OCI-LY1 (cell line): ENCODE measurements around the gene OBSL1.

ENCODE experiments used
- H2AFZ ChIP-seq: fragments of 200-600 bp; sonication (generic), shearing (Covaris generic); 2 replicates; pipeline ENCODE4 v1.6.0; 2014; ENCODE audit warnings: antibody characterized with exemption, mild to moderate bottlenecking, low read length
- H3F3A ChIP-seq: fragments of 200-600 bp; sonication (generic), shearing (Covaris generic); 2 replicates; pipeline ENCODE4 v1.6.0; 2014; ENCODE audit warnings: mild to moderate bottlenecking, antibody characterized with exemption, low read length, moderate library complexity; ENCODE audit not compliant: insufficient read depth
- H3K27ac ChIP-seq: fragments of 200-600 bp; sonication (generic); 2 replicates; pipeline ENCODE4 v1.5.1; 2014; ENCODE audit warnings: low read length, mixed run types, mild to moderate bottlenecking, low read depth; ENCODE audit not compliant: poor library complexity, severe bottlenecking
- H3K27me3 ChIP-seq: fragments of 200-600 bp; sonication (generic); 2 replicates; pipeline ENCODE4 v1.6.0; 2014; ENCODE audit warnings: antibody characterized with exemption, mild to moderate bottlenecking, low read length, moderate library complexity; ENCODE audit not compliant: insufficient read depth
- H3K36me3 ChIP-seq: fragments of 200-600 bp; sonication (generic); 2 replicates; pipeline ENCODE4 v1.6.1; 2014; ENCODE audit warnings: mild to moderate bottlenecking, antibody characterized with exemption, low read length, moderate library complexity, mixed read lengths; ENCODE audit not compliant: insufficient read depth
- H3K4me1 ChIP-seq: fragments of 200-600 bp; sonication (generic); 2 replicates; pipeline ENCODE4 v1.5.1; 2014; ENCODE audit warnings: mild to moderate bottlenecking, low read length, moderate library complexity; ENCODE audit not compliant: insufficient read depth, severe bottlenecking
- H3K4me2 ChIP-seq: fragments of 200-600 bp; sonication (generic), shearing (Covaris generic); 2 replicates; pipeline ENCODE4 v1.6.1; 2014; ENCODE audit warnings: low read length
- H3K4me3 ChIP-seq: fragments of 200-600 bp; sonication (generic); 2 replicates; pipeline ENCODE4 v1.5.1; 2014; ENCODE audit warnings: low read length, low read depth, mild to moderate bottlenecking, mixed read lengths; ENCODE audit not compliant: poor library complexity, severe bottlenecking
- H3K79me2 ChIP-seq: fragments of 200-600 bp; shearing (Covaris generic); 2 replicates; pipeline ENCODE4 v1.6.1; 2016; ENCODE audit warnings: mixed run types, low read length, mixed read lengths; ENCODE audit not compliant: insufficient read depth
- H3K9ac ChIP-seq: fragments of 200-600 bp; sonication (generic), shearing (Covaris generic); 2 replicates; pipeline ENCODE4 v1.6.1; 2014; ENCODE audit warnings: mild to moderate bottlenecking, low read length, mixed read lengths
- H3K9me2 ChIP-seq: fragments of 200-600 bp; sonication (generic), shearing (Covaris generic); 2 replicates; pipeline ENCODE4 v1.6.1; 2014; ENCODE audit warnings: low read depth, mild to moderate bottlenecking, low read length, mixed read lengths
- H3K9me3 ChIP-seq: fragments of 200-600 bp; shearing (Covaris generic); 2 replicates; pipeline ENCODE4 v1.6.1; 2014; ENCODE audit warnings: low read length, mixed read lengths
- H4K20me1 ChIP-seq: fragments of 200-600 bp; sonication (generic), shearing (Covaris generic); 2 replicates; pipeline ENCODE4 v1.6.0; 2016; ENCODE audit warnings: mild to moderate bottlenecking, low read length; ENCODE audit not compliant: insufficient read depth
- CTCF ChIP-seq: fragments of 200-600 bp; sonication (generic), shearing (Covaris generic); IDR thresholded peaks from 2 replicates; pipeline ENCODE4 v1.5.1; 2017; ENCODE audit warnings: mild to moderate bottlenecking, antibody characterized with exemption, low read length, moderate library complexity, mixed read lengths
- EZH2 ChIP-seq: fragments of 200-600 bp; sonication (generic), shearing (Covaris generic); IDR thresholded peaks from 2 replicates; pipeline ENCODE4 v1.8.0; 2017; ENCODE audit warnings: borderline replicate concordance, mixed run types, mild to moderate bottlenecking, antibody characterized with exemption, low read length, moderate library complexity, mixed read lengths

Gene OBSL1

GRCh38 chr2:219611866-219612576 is 40.7 kb upstream of the OBSL1 start:
- H3K27me3 ChIP-seq, result no peaks in the 10 kb centered on the region
- H3K4me3 ChIP-seq, result no peak overlapping the region
- TF ChIP-seq CTCF (no peak), EZH2 (no peak)
- H4K20me1 ChIP-seq, result no peaks in the 10 kb centered on the region
- no peak overlapping the region for H3K9ac ChIP-seq
- peak overlapping the region; percentile 8; the same call in 1 of the 2 replicates for H3K4me2 ChIP-seq
- H3K9me3 ChIP-seq, result no peaks in the 10 kb centered on the region
- H3K36me3 ChIP-seq, result peaks cover 29% of the 10 kb centered on the region
- H3K9me2 ChIP-seq, result no peaks in the 10 kb centered on the region
- H3K79me2 ChIP-seq, result no peaks in the 10 kb centered on the region
- no peak overlapping the region for H3K27ac ChIP-seq
- H3K4me1 ChIP-seq, result peaks cover 7% of the 10 kb centered on the region
- H2AFZ ChIP-seq, result no peak overlapping the region
- H3F3A ChIP-seq, result no peaks in the 10 kb centered on the region

GRCh38 chr2:219611306-219611705 is 40.0 kb upstream of the OBSL1 start:
- no peaks in the 10 kb centered on the region for H3K9me2 ChIP-seq
- H3K79me2 ChIP-seq, result no peaks in the 10 kb centered on the region
- H3K9me3 ChIP-seq, result no peaks in the 10 kb centered on the region
- H3K27me3 ChIP-seq, result no peaks in the 10 kb centered on the region
- no peak for TF ChIP-seq CTCF
- no peak for TF ChIP-seq EZH2
- H3F3A ChIP-seq, result no peaks in the 10 kb centered on the region
- H3K4me1 ChIP-seq, result peaks cover 7% of the 10 kb centered on the region
- H3K9ac ChIP-seq, result no peak overlapping the region
- H4K20me1 ChIP-seq, result no peaks in the 10 kb centered on the region
- peaks cover 31% of the 10 kb centered on the region for H3K36me3 ChIP-seq
- no peak overlapping the region for H3K27ac ChIP-seq
- no peak overlapping the region for H3K4me3 ChIP-seq
- H2AFZ ChIP-seq, result no peak overlapping the region
- H3K4me2 ChIP-seq, result no peak overlapping the region

- Histone ChIP-seq H4K20me1 (no peaks in the 10 kb centered on the region), H3K27me3 (no peaks in the 10 kb centered on the region), H2AFZ (no peak overlapping the region), H3K4me2 (no peak overlapping the region), H3K9me2 (no peaks in the 10 kb centered on the region), H3K4me3 (no peak overlapping the region), H3K4me1 (peaks cover 7% of the 10 kb centered on the region), H3K9me3 (no peaks in the 10 kb centered on the region), H3K9ac (no peak overlapping the region), H3K36me3 (peaks cover 27% of the 10 kb centered on the region; the same call in 1 of the 2 replicates), H3K79me2 (no peaks in the 10 kb centered on the region), H3F3A (no peaks in the 10 kb centered on the region), H3K27ac (no peak overlapping the region)
- TF ChIP-seq EZH2 (no peak), CTCF (no peak)
Observed at GRCh38 chr2:219609149-219609750, 37.9 kb upstream of the OBSL1 start.
